K562 (cell line): ENCODE results near the gene LST1. TPM values are rescaled to one million over a fixed set of nuclear protein-coding genes. Genes with fewer than 3 reads are reported as not detected.

Experiments
- CTBP1 ChIP-seq: fragments of 450-650 bp; IDR thresholded peaks from 2 replicates; pipeline ENCODE4 v1.6.1; 2016; ENCODE audit warnings: borderline replicate concordance
- GATA2 ChIP-seq: sonication (generic); formaldehyde crosslinking; IDR thresholded peaks from 2 replicates; pipeline ENCODE4 v1.4.0; 2020; ENCODE audit warnings: mild to moderate bottlenecking, missing genetic modification reagents
- HMGN3 ChIP-seq: IDR thresholded peaks from 2 replicates; pipeline ENCODE4 v1.6.1; 2011; ENCODE audit warnings: borderline replicate concordance, low read depth, mild to moderate bottlenecking, mixed read lengths, low read length; ENCODE audit not compliant: insufficient read length; ENCODE audit errors: extremely low read depth
- IRF2 ChIP-seq: sonication (generic); formaldehyde crosslinking; IDR thresholded peaks from 2 replicates; pipeline ENCODE4 v1.8.1; 2022; ENCODE audit warnings: mild to moderate bottlenecking, missing genetic modification reagents
- KDM4B ChIP-seq, 2 experiments: fragments of 450-650 bp in 1 of 2; sonication (generic) in 1 of 2; IDR thresholded peaks; 2 replicates each; pipeline ENCODE4 v1.6.1; 2016 to 2017; ENCODE audit warnings: borderline replicate concordance in 2 of 2, antibody characterized with exemption in 1 of 2, low read depth in 1 of 2, mild to moderate bottlenecking in 1 of 2
- L3MBTL2 ChIP-seq: fragments of 450-650 bp; IDR thresholded peaks from 2 replicates; pipeline ENCODE4 v1.6.1; 2016; ENCODE audit warnings: mild to moderate bottlenecking, moderate library complexity
- LARP7 ChIP-seq: fragments of 450-650 bp; IDR thresholded peaks from 2 replicates; pipeline ENCODE4 v1.6.1; 2016
- MAFK ChIP-seq: IDR thresholded peaks from 2 replicates; pipeline ENCODE4 v1.6.1; 2011; ENCODE audit warnings: low read length, improper control_type of control experiment
- SRSF9 ChIP-seq: fragments of 200-400 bp; formaldehyde crosslinking; IDR thresholded peaks from 2 replicates; pipeline ENCODE4 v1.6.1; 2017; ENCODE audit warnings: low read depth, low read length, borderline replicate concordance
- STAT5A ChIP-seq: IDR thresholded peaks from 2 replicates; pipeline ENCODE4 v1.6.1; 2012; ENCODE audit warnings: low read length, inconsistent platforms, borderline replicate concordance
- YY1 ChIP-seq, 3 experiments: IDR thresholded peaks; 2 replicates each; pipeline ENCODE4 v1.6.1; 2011; ENCODE audit warnings: low read length in 2 of 3, mild to moderate bottlenecking in 2 of 3, moderate library complexity in 2 of 3, borderline replicate concordance in 1 of 3, control low read depth in 1 of 3, low read depth in 1 of 3; ENCODE audit not compliant: insufficient read depth in 3 of 3, insufficient replicate concordance in 2 of 3, control insufficient read depth in 1 of 3, insufficient read length in 1 of 3; ENCODE audit errors: extremely low read depth in 1 of 3
- polyA plus RNA-seq, 8 experiments: library from polyadenylated mRNA; depleted of rRNA in 4 of 8; stranded (reverse) in 5 of 8; unstranded in 3 of 8; fragments of >200 nt; fragmentation: Nextera tagmentation in 2 of 8; fragmentation: Illumina TruSeq in 1 of 8; extraction: Ambion mirVana in 2 of 8; extraction: Trizol in 1 of 8; gene quantifications; 2 replicates each; pipeline versions ENCODE4 v1.2.1 to v1.2.3, GENCODE V29; 2011 to 2014; ENCODE audit warnings: inconsistent platforms in 1 of 8, missing spikeins in 1 of 8
- total RNA-seq, 7 experiments: library from RNA; depleted of rRNA in 6 of 7; stranded (reverse); fragments of >200 nt in 6 of 7; fragmentation: Illumina TruSeq in 2 of 7; extraction: Trizol in 2 of 7; gene quantifications; 2 replicates each; pipeline versions ENCODE4 v1.2.1 to v1.2.3, GENCODE V29; 2011 to 2021; ENCODE audit warnings: low replicate concordance in 1 of 7
- TF ChIP-seq, protein P1 (sequence below): fragments of 250-450 bp; sonication (Bioruptor Pico); IDR thresholded peaks from 2 replicates; pipeline ENCODE4 v1.8.0; 2021; ENCODE audit warnings: moderate library complexity, mild to moderate bottlenecking, inconsistent platforms
- TF ChIP-seq, protein P2 (sequence below): fragments of 200-800 bp; sonication (Bioruptor generic); IDR thresholded peaks from 2 replicates; pipeline ENCODE4 v1.6.1; 2017; ENCODE audit warnings: missing genetic modification characterization, missing compliant biosample characterization
- TF ChIP-seq, protein P3 (sequence below): fragments of 250-450 bp; sonication (Bioruptor Pico); IDR thresholded peaks from 2 replicates; pipeline ENCODE4 v1.8.0; 2022; ENCODE audit warnings: inconsistent platforms
- TF ChIP-seq, protein P4 (sequence below): fragments of 250-450 bp; sonication (Bioruptor Pico); IDR thresholded peaks from 2 replicates; pipeline ENCODE4 v1.4.0; 2020; ENCODE audit warnings: mild to moderate bottlenecking, moderate library complexity, borderline replicate concordance
- TF ChIP-seq, protein P5 (sequence below): IDR thresholded peaks from 2 replicates; pipeline ENCODE4 v1.6.1; 2014; ENCODE audit warnings: antibody characterized with exemption

The LST1 gene
- total and polyA plus RNA-seq, 9 of the 15 experiments (the other 6 are each of a cell fraction or from before 2014, with no cell fraction given) = 0.82 to 7.8 (median 1.7) TPM

DNA sequence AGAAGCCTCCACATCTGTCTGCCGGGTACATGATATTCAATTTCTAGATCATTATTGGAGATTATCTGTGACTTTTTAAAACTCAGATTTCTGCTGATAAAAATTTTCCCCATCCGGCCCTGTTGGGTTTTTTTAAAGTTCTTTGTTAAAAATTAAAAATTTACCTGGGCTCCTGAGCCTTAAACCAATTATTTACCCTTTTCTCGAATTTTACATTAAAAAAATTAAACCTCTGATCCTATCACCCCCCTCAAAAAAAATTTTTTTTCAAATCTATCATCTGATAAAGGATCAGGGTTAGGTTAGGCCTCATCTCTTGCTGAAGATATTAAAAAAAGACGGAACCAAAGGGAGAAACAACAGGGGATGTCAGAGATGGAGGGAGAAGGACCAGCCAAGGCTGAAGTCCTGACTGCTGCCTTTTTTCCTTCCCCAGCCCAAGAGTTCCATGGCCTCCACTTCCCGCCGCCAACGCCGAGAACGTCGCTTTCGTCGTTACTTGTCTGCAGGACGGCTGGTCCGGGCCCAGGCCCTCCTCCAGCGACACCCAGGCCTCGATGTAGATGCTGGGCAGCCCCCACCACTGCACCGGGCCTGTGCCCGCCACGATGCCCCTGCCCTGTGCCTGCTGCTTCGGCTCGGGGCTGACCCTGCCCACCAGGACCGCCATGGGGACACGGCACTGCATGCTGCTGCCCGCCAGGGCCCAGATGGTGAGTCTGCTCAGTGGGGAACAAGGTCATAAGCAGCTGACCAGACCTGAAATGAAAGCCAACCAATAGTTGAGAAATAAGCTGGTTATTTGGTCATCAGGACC is 38.1 kb upstream of the LST1 start (continued):
- TF ChIP-seq SRSF9 (no peak), IRF2 (no peak), YY1 (IDR thresholded peaks at IDR 0.05; ENCODE audit: borderline replicate concordance in 1 of 3, control insufficient read depth in 1 of 3, extremely low read depth in 1 of 3, insufficient read depth in 3 of 3, insufficient read length in 1 of 3, insufficient replicate concordance in 2 of 3, low read depth in 1 of 3, low read length in 2 of 3) (peak in 2 of 3 experiments; percentile 13 to 77), HMGN3 (no peak), MAFK (no peak), LARP7 (no peak), KDM4B (IDR thresholded peaks at IDR 0.05; ENCODE audit: borderline replicate concordance in 2 of 2, low read depth in 1 of 2) (no peak), GATA2 (CRISPR knock-in tag) (no peak), CTBP1 (peak; percentile 58; the same call in 1 of the 2 replicates), L3MBTL2 (peak; percentile 61; the same call in 1 of the 2 replicates), STAT5A (no peak)
- TF ChIP-seq, protein P1, sequence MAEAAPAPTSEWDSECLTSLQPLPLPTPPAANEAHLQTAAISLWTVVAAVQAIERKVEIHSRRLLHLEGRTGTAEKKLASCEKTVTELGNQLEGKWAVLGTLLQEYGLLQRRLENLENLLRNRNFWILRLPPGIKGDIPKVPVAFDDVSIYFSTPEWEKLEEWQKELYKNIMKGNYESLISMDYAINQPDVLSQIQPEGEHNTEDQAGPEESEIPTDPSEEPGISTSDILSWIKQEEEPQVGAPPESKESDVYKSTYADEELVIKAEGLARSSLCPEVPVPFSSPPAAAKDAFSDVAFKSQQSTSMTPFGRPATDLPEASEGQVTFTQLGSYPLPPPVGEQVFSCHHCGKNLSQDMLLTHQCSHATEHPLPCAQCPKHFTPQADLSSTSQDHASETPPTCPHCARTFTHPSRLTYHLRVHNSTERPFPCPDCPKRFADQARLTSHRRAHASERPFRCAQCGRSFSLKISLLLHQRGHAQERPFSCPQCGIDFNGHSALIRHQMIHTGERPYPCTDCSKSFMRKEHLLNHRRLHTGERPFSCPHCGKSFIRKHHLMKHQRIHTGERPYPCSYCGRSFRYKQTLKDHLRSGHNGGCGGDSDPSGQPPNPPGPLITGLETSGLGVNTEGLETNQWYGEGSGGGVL (CRISPR knock-in tag) = no peak
- TF ChIP-seq, protein P2, sequence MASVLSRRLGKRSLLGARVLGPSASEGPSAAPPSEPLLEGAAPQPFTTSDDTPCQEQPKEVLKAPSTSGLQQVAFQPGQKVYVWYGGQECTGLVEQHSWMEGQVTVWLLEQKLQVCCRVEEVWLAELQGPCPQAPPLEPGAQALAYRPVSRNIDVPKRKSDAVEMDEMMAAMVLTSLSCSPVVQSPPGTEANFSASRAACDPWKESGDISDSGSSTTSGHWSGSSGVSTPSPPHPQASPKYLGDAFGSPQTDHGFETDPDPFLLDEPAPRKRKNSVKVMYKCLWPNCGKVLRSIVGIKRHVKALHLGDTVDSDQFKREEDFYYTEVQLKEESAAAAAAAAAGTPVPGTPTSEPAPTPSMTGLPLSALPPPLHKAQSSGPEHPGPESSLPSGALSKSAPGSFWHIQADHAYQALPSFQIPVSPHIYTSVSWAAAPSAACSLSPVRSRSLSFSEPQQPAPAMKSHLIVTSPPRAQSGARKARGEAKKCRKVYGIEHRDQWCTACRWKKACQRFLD (CRISPR knock-in tag) = 0 out of 2 replicates have a peak, but pooled peaks have one; percentile 52
- TF ChIP-seq, protein P3, sequence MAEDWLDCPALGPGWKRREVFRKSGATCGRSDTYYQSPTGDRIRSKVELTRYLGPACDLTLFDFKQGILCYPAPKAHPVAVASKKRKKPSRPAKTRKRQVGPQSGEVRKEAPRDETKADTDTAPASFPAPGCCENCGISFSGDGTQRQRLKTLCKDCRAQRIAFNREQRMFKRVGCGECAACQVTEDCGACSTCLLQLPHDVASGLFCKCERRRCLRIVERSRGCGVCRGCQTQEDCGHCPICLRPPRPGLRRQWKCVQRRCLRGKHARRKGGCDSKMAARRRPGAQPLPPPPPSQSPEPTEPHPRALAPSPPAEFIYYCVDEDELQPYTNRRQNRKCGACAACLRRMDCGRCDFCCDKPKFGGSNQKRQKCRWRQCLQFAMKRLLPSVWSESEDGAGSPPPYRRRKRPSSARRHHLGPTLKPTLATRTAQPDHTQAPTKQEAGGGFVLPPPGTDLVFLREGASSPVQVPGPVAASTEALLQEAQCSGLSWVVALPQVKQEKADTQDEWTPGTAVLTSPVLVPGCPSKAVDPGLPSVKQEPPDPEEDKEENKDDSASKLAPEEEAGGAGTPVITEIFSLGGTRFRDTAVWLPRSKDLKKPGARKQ = no peak
- TF ChIP-seq, protein P4, sequence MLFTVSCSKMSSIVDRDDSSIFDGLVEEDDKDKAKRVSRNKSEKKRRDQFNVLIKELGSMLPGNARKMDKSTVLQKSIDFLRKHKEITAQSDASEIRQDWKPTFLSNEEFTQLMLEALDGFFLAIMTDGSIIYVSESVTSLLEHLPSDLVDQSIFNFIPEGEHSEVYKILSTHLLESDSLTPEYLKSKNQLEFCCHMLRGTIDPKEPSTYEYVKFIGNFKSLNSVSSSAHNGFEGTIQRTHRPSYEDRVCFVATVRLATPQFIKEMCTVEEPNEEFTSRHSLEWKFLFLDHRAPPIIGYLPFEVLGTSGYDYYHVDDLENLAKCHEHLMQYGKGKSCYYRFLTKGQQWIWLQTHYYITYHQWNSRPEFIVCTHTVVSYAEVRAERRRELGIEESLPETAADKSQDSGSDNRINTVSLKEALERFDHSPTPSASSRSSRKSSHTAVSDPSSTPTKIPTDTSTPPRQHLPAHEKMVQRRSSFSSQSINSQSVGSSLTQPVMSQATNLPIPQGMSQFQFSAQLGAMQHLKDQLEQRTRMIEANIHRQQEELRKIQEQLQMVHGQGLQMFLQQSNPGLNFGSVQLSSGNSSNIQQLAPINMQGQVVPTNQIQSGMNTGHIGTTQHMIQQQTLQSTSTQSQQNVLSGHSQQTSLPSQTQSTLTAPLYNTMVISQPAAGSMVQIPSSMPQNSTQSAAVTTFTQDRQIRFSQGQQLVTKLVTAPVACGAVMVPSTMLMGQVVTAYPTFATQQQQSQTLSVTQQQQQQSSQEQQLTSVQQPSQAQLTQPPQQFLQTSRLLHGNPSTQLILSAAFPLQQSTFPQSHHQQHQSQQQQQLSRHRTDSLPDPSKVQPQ (CRISPR knock-in tag) = no peak
- TF ChIP-seq, protein P5, sequence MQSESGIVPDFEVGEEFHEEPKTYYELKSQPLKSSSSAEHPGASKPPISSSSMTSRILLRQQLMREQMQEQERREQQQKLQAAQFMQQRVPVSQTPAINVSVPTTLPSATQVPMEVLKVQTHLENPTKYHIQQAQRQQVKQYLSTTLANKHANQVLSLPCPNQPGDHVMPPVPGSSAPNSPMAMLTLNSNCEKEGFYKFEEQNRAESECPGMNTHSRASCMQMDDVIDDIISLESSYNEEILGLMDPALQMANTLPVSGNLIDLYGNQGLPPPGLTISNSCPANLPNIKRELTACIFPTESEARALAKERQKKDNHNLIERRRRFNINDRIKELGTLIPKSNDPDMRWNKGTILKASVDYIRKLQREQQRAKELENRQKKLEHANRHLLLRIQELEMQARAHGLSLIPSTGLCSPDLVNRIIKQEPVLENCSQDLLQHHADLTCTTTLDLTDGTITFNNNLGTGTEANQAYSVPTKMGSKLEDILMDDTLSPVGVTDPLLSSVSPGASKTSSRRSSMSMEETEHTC = no peak
